RWPE1 (cell line): ENCODE results near the gene RAD50.

ENCODE experiments used
- CTCF ChIA-PET: fragments of 350-600 bp; sonication (Branson Sonifier 250); formaldehyde crosslinking; extraction: SDS; loops from one replicate; lab custom pipeline; 2021; lab: Yijun Ruan, JAX
- POLR2A ChIA-PET: fragments of 400-600 bp; formaldehyde crosslinking; extraction: SDS; loops from one replicate; lab custom pipeline; 2020; ENCODE audit warnings: antibody characterized with exemption; ENCODE audit not compliant: low non-redundant PET; lab: Yijun Ruan, JAX
- DNase-seq: peaks from one replicate; pipeline ENCODE4 v3.0.0; 2012; ENCODE audit warnings: low spot score
- H3K27ac ChIP-seq: fragments of 450-650 bp; 2 replicates; pipeline ENCODE4 v1.5.1; 2017
- TF ChIP-seq, protein P1 (sequence below): fragments of 450-650 bp; conservative IDR thresholded peaks from 2 replicates; pipeline ENCODE4 v1.5.1; 2017; ENCODE audit warnings: low read depth, mild to moderate bottlenecking

RAD50 gene

GRCh38 chr5:132526974-132527564 lies 29.7 kb upstream of the RAD50 start:
- POLR2A ChIA-PET = no interaction called here
- H3K27ac ChIP-seq = no peak overlapping the region
- no peak for DNase-seq
- TF ChIP-seq, protein P1, sequence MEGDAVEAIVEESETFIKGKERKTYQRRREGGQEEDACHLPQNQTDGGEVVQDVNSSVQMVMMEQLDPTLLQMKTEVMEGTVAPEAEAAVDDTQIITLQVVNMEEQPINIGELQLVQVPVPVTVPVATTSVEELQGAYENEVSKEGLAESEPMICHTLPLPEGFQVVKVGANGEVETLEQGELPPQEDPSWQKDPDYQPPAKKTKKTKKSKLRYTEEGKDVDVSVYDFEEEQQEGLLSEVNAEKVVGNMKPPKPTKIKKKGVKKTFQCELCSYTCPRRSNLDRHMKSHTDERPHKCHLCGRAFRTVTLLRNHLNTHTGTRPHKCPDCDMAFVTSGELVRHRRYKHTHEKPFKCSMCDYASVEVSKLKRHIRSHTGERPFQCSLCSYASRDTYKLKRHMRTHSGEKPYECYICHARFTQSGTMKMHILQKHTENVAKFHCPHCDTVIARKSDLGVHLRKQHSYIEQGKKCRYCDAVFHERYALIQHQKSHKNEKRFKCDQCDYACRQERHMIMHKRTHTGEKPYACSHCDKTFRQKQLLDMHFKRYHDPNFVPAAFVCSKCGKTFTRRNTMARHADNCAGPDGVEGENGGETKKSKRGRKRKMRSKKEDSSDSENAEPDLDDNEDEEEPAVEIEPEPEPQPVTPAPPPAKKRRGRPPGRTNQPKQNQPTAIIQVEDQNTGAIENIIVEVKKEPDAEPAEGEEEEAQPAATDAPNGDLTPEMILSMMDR = peak; percentile 73
- CTCF ChIA-PET = interaction anchor here (0.6 to 2.6 kb wide), 32 partner anchors 10 to 945 kb away, joined by 3 to 20 read pairs (median 4); partner anchors contain the start of gene IRF1

DNA sequence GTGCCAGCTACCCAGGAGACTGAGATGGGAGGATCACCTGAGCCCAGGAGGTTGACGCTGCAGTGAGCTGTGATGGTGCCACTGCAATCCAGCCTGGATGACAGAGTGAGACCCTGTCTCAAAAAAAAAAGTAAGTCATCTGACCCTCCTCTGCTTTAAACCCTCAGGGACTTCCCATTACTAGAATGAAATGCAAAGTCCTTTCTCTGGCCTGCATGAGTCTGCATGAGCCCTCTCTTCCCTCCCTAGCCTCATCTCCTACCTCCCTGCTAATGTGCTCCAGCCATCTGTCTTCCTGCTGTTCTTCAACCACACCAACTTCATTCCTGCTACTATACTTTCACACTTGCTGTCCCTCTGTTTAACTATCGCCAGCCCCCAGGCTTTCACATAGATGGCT lies 28.8 kb upstream of the RAD50 start:
- ChIA-PET POLR2A (no interaction called here), CTCF (interaction anchor here (0.6 to 2.6 kb wide), 3 partner anchors 20 to 64 kb away, joined by 5 to 16 read pairs (median 5); no protein-coding TSS in a partner anchor)
- TF ChIP-seq, protein P1 = no peak
- H3K27ac ChIP-seq = no peak overlapping the region
- DNase-seq = no peak

GRCh38 chr5:132528866-132529634 lies 27.7 kb upstream of the RAD50 start:
- H3K27ac ChIP-seq = no peak overlapping the region
- ChIA-PET POLR2A (no interaction called here), CTCF (interaction anchor here (0.7 kb wide), 1 partner anchor 205 kb away, joined by 3 read pairs; no protein-coding TSS in a partner anchor)
- TF ChIP-seq, protein P1 = no peak
- no peak for DNase-seq

GRCh38 chr5:132530946-132531345 lies 25.8 kb upstream of the RAD50 start:
- DNase-seq = no peak
- TF ChIP-seq, protein P1 = no peak
- CTCF ChIA-PET = no interaction called here
- no peak overlapping the region for H3K27ac ChIP-seq
- POLR2A ChIA-PET = no interaction called here

DNA sequence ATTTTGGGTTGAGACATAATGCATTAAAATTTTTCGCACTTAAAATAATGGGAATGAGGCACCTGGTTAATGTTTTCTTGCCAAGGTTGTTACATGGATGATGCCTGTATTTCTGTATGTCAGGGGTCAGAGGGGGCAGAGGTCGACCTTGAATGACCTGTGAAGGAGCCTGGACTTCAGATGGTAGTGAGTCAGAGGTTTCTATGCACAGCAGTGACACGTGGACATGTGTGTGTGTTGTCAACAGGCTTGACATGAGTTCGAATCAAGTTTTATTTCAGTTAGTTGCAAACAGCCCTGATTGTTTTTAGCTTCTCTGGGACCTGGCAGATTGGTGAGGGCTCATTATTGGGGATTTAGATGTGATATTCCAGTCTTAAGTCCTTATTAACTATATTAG lies 17.1 kb upstream of the RAD50 start:
- POLR2A ChIA-PET = no interaction called here
- no peak overlapping the region for H3K27ac ChIP-seq
- TF ChIP-seq, protein P1 = no peak
- CTCF ChIA-PET = interaction anchor here (0.5 kb wide), 1 partner anchor 67 kb away, joined by 3 read pairs; no protein-coding TSS in a partner anchor
- no peak for DNase-seq

DNA sequence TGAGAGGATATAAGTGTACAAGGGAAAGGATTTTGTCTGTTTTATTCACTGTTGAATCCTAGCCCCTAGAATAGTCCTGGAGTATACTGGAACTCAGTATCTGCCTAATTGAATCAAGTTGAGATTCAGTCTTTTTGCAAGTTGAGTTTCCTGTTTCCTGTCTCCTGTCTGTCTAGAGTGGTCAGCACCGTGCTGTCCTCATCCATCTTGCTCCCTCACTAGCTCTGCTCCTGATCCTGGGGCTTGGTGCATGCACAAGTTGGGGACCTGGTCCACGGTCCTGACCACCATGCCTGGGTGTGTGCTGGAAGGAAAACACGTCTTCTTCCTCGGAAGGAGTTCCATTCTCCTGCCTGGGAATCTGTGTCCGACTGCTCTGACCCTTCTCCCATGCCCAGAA lies 16.6 kb upstream of the RAD50 start:
- H3K27ac ChIP-seq = no peak overlapping the region
- no peak for DNase-seq
- CTCF ChIA-PET = interaction anchor here (0.5 kb wide), 1 partner anchor 67 kb away, joined by 3 read pairs; no protein-coding TSS in a partner anchor
- TF ChIP-seq, protein P1 = no peak
- POLR2A ChIA-PET = no interaction called here
